Spleen (tissue), 7 donors: ENCODE data around the gene KIAA1210.

Experiments
- POLR2A ChIP-seq, 3 donors: fragments of 450-650 bp; IDR thresholded peaks; one replicate each; pipeline ENCODE4 v1.5.1; 2017; ENCODE audit warnings: antibody characterized with exemption in 3 of 3, mild to moderate bottlenecking in 1 of 3
- POLR2AphosphoS5 ChIP-seq, 3 donors: sonication (generic); formaldehyde crosslinking; IDR thresholded peaks; one replicate each; pipeline ENCODE4 v1.5.1; 2017; ENCODE audit warnings: antibody characterized with exemption in 3 of 3
- TF ChIP-seq, protein P1 (sequence below), 11 experiments: fragments of 200-600 bp in 7 of 11; fragments of 450-650 bp in 4 of 11; sonication (generic) in 4 of 11; IDR thresholded peaks in 8 of 11; conservative IDR thresholded peaks in 3 of 11; 1 replicate in 7 of 11; 2 replicates in 4 of 11; pipeline versions ENCODE4 v1.4.0 to v1.8.0; 2016 to 2021; ENCODE audit warnings: antibody characterized with exemption in 11 of 11, inconsistent platforms in 4 of 11, mild to moderate bottlenecking in 1 of 11
- donor health status: DM: no; HTN: no; CAD: no; lungs with moderate emphysema.
- donor health status: DM: no; HTN: no; CAD: no.
- donor health status: DM: no; HTN: no; CAD: no.

DNA sequence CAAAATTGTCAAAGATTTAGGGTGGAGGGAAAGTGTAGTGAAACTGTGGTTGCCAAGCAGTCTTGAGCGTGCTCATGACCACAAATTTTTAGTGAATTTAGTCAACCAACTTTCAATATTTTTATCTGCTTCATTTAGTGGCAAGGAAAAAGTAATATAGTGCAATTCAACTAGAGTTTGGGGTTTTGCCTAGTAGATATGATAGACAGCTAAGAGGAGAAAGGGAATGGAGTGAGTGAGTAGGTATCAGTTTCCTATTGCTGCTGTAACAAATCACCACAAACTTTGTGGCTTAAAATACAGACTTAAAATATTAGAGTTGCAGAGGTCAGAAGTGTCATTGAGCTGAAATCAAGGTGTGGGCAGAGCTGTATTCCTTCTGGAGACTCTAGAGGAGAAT is 58.5 kb downstream of the KIAA1210 start:
- TF ChIP-seq POLR2A (IDR thresholded peaks at IDR 0.05) (no peak), POLR2AphosphoS5 (IDR thresholded peaks at IDR 0.05) (no peak)
- TF ChIP-seq, protein P1, sequence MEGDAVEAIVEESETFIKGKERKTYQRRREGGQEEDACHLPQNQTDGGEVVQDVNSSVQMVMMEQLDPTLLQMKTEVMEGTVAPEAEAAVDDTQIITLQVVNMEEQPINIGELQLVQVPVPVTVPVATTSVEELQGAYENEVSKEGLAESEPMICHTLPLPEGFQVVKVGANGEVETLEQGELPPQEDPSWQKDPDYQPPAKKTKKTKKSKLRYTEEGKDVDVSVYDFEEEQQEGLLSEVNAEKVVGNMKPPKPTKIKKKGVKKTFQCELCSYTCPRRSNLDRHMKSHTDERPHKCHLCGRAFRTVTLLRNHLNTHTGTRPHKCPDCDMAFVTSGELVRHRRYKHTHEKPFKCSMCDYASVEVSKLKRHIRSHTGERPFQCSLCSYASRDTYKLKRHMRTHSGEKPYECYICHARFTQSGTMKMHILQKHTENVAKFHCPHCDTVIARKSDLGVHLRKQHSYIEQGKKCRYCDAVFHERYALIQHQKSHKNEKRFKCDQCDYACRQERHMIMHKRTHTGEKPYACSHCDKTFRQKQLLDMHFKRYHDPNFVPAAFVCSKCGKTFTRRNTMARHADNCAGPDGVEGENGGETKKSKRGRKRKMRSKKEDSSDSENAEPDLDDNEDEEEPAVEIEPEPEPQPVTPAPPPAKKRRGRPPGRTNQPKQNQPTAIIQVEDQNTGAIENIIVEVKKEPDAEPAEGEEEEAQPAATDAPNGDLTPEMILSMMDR (IDR thresholded peaks at IDR 0.05 in 8 of 11, conservative IDR thresholded peaks at IDR 0.05 in 3 of 11): no peak
